OCI-LY3 (cell line): ENCODE results near the gene CDCA7.
A peak's percentile ranks its signal among the peaks of the same experiment; 100 is the strongest.

Experiments
- H2AFZ ChIP-seq: fragments of 200-600, 300-600 bp; shearing (Covaris generic); 2 replicates; pipeline ENCODE4 v1.6.0; 2014; ENCODE audit warnings: antibody characterized with exemption, low read depth, low read length
- H3K27ac ChIP-seq: fragments of 200-600, 300-600 bp; sonication (generic); 2 replicates; pipeline ENCODE4 v1.5.1; 2014; ENCODE audit warnings: mild to moderate bottlenecking, low read length, moderate library complexity, mixed read lengths
- H3K27me3 ChIP-seq: fragments of 200-600, 300-600 bp; sonication (generic); 2 replicates; pipeline ENCODE4 v1.6.1; 2014; ENCODE audit warnings: low read depth, low read length, mixed read lengths
- H3K36me3 ChIP-seq: fragments of 200-600, 300-600 bp; sonication (generic); replicated peaks from 2 replicates; pipeline ENCODE3; 2014; ENCODE audit warnings: low read depth, low read length, mixed read lengths
- H3K4me1 ChIP-seq: fragments of 300-600, 200-600 bp; sonication (generic); 2 replicates; pipeline ENCODE4 v1.6.1; 2014; ENCODE audit warnings: low read length, mixed read lengths
- H3K4me2 ChIP-seq: fragments of 200-600, 300-600 bp; sonication (generic); 2 replicates; pipeline ENCODE4 v1.6.1; 2014; ENCODE audit warnings: low read length, mixed read lengths
- H3K4me3 ChIP-seq: fragments of 300-600, 200-600 bp; sonication (generic); 2 replicates; pipeline ENCODE4 v1.5.1; 2014; ENCODE audit warnings: antibody characterized with exemption, mild to moderate bottlenecking, low read length, moderate library complexity
- H3K79me2 ChIP-seq: fragments of 300-600, 200-600 bp; shearing (Covaris generic); 2 replicates; pipeline ENCODE4 v1.6.1; 2014; ENCODE audit warnings: mild to moderate bottlenecking, low read length, mixed read lengths
- H3K9ac ChIP-seq: fragments of 300-600, 200-600 bp; shearing (Covaris generic); 2 replicates; pipeline ENCODE4 v1.6.0; 2014; ENCODE audit warnings: mild to moderate bottlenecking, low read length, moderate library complexity
- H3K9me3 ChIP-seq: fragments of 200-600, 300-600 bp; shearing (Covaris generic); 2 replicates; pipeline ENCODE4 v1.6.1; 2014; ENCODE audit warnings: low read length, mixed read lengths; ENCODE audit not compliant: insufficient read depth
- H4K20me1 ChIP-seq: fragments of 200-600, 300-600 bp; sonication (generic); 2 replicates; pipeline ENCODE4 v1.6.1; 2016; ENCODE audit warnings: low read length, mixed read lengths; ENCODE audit not compliant: insufficient read depth
- EZH2phosphoT487 ChIP-seq: fragments of 200-600 bp; shearing (Covaris generic); IDR thresholded peaks from 2 replicates; pipeline ENCODE4 v1.6.1; 2018; ENCODE audit warnings: antibody characterized with exemption, mixed run types, low read depth
- TF ChIP-seq, protein P1 (sequence below): fragments of 200-600, 300-600 bp; sonication (generic); IDR thresholded peaks from 2 replicates; pipeline ENCODE4 v1.5.1; 2014; ENCODE audit warnings: antibody characterized with exemption, low read length, low read depth

Gene CDCA7

GRCh38 chr2:173354073-173354581 lies 545 bp upstream of the CDCA7 start:
- TF ChIP-seq, protein P1, sequence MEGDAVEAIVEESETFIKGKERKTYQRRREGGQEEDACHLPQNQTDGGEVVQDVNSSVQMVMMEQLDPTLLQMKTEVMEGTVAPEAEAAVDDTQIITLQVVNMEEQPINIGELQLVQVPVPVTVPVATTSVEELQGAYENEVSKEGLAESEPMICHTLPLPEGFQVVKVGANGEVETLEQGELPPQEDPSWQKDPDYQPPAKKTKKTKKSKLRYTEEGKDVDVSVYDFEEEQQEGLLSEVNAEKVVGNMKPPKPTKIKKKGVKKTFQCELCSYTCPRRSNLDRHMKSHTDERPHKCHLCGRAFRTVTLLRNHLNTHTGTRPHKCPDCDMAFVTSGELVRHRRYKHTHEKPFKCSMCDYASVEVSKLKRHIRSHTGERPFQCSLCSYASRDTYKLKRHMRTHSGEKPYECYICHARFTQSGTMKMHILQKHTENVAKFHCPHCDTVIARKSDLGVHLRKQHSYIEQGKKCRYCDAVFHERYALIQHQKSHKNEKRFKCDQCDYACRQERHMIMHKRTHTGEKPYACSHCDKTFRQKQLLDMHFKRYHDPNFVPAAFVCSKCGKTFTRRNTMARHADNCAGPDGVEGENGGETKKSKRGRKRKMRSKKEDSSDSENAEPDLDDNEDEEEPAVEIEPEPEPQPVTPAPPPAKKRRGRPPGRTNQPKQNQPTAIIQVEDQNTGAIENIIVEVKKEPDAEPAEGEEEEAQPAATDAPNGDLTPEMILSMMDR = no peak
- no peak for TF ChIP-seq EZH2phosphoT487
- H3K27me3 ChIP-seq = 0 out of 2 replicates have a peak, but pooled peaks cover 16% of the 10 kb centered on the region
- peaks cover 45% of the 10 kb centered on the region for H3K79me2 ChIP-seq
- peak overlapping the region; percentile 88 for H2AFZ ChIP-seq
- H3K4me3 ChIP-seq = peak overlapping the region; percentile 92
- peak overlapping the region; percentile 97 for H3K9ac ChIP-seq
- peak overlapping the region; percentile 80 for H3K27ac ChIP-seq
- H4K20me1 ChIP-seq = peaks cover 35% of the 10 kb centered on the region
- peaks cover 13% of the 10 kb centered on the region for H3K36me3 ChIP-seq
- H3K4me1 ChIP-seq = peaks cover 47% of the 10 kb centered on the region
- peak overlapping the region; percentile 91 for H3K4me2 ChIP-seq
- H3K9me3 ChIP-seq = no peaks in the 10 kb centered on the region

GRCh38 chr2:173355132-173355865 lies 627 bp downstream of the CDCA7 start:
- Histone ChIP-seq H2AFZ (no peak overlapping the region; the same call in 1 of the 2 replicates), H3K36me3 (peaks cover 20% of the 10 kb centered on the region), H3K4me1 (peaks cover 54% of the 10 kb centered on the region), H3K4me2 (peak overlapping the region; percentile 91), H3K27ac (peak overlapping the region; percentile 80), H3K27me3 (0 out of 2 replicates have a peak, but pooled peaks cover 16% of the 10 kb centered on the region), H3K9me3 (no peaks in the 10 kb centered on the region), H4K20me1 (peaks cover 45% of the 10 kb centered on the region), H3K4me3 (peak overlapping the region; percentile 92), H3K9ac (peak overlapping the region; percentile 97), H3K79me2 (peaks cover 56% of the 10 kb centered on the region)
- TF ChIP-seq, protein P1 = no peak
- no peak for TF ChIP-seq EZH2phosphoT487

DNA sequence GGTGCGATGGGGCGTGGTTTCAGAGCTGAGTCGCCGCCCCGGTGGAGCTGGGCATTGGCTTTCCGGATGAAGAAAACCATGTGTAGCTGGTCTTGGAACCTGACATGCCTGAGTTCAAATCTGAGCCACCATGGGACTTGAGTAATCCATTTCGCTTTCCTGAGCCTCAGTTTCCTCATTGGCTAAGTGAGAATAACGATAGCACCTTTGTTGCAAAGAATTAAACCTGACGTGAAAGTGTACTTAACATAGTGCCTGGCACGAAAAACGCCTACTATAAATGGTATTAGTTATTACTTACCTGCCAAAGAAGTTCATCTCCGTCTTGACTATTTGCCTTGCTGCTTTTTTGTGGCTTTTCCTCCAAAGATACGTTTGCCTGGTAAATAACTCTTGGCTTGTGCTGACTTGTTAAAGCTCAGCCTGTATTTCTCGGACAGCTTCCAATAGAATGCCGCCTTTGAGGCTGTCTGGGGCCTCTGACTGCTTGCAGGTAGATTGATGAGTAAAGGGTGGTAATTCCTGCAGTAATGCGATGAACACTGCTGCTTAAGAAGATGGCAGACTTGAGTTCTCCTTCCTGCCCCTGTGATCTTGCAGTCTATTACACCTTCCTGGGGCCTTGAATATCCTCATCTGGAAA lies 1.3 kb downstream of the CDCA7 start:
- peak overlapping the region; percentile 91 for H3K4me2 ChIP-seq
- H2AFZ ChIP-seq = no peak overlapping the region
- H3K4me3 ChIP-seq = peak overlapping the region; percentile 92
- H3K9ac ChIP-seq = peak overlapping the region; percentile 97
- H3K27ac ChIP-seq = peak overlapping the region; percentile 80
- peaks cover 27% of the 10 kb centered on the region for H3K36me3 ChIP-seq
- no peak for TF ChIP-seq EZH2phosphoT487
- TF ChIP-seq, protein P1 = no peak
- peaks cover 51% of the 10 kb centered on the region for H3K4me1 ChIP-seq
- H4K20me1 ChIP-seq = peaks cover 52% of the 10 kb centered on the region
- peaks cover 63% of the 10 kb centered on the region for H3K79me2 ChIP-seq
- H3K9me3 ChIP-seq = no peaks in the 10 kb centered on the region
- H3K27me3 ChIP-seq = 0 out of 2 replicates have a peak, but pooled peaks cover 16% of the 10 kb centered on the region

DNA sequence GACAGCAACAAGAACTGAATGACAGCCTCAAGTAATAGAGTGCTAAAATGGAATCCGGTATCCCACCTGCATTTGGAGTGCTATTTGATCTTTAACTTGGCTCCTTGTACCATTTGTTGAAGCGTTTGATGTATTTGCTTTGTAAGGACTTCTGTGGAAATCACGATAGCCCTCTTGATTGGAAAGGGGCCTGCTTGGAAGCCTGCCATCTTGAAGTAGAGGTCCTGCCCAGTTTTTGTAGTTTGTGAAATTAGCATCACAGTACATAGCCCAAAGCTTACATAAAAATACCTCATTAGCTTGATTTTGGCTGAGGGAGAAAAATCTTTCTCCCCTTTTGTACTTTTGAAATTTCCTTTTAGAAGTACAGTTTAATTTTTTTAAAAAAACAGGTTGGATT lies 2.7 kb downstream of the CDCA7 start:
- H3K79me2 ChIP-seq = peaks cover 77% of the 10 kb centered on the region

More for the DNA sequence above, 2.7 kb downstream of the CDCA7 start:
- H3K4me1 ChIP-seq = peaks cover 51% of the 10 kb centered on the region
- peaks cover 64% of the 10 kb centered on the region for H4K20me1 ChIP-seq
- H3K4me3 ChIP-seq = peak overlapping the region; percentile 92
- no peak overlapping the region for H3K9ac ChIP-seq
- no peak overlapping the region for H2AFZ ChIP-seq
- peak overlapping the region; percentile 91 for H3K4me2 ChIP-seq
- TF ChIP-seq, protein P1 = no peak
- no peak for TF ChIP-seq EZH2phosphoT487
- 0 out of 2 replicates have a peak, but pooled peaks cover 5% of the 10 kb centered on the region for H3K27me3 ChIP-seq
- peaks cover 33% of the 10 kb centered on the region for H3K36me3 ChIP-seq
- H3K27ac ChIP-seq = peak overlapping the region; percentile 24
- H3K9me3 ChIP-seq = no peaks in the 10 kb centered on the region
